Caco-2 (cell line): ENCODE data around the gene RBFOX1. TPM values are rescaled to one million over a fixed set of nuclear protein-coding genes. Genes with fewer than 3 reads are reported as not detected.

Source experiments
- BruUV-seq: library from RNA; stranded (reverse); fragments of 400-500 nt; replicated peaks from 2 replicates; lab custom pipeline; 2021; lab: Mats Ljungman, UMichigan
- CTCF ChIA-PET: fragments of 300-600 bp; sonication (Branson Sonifier 250); formaldehyde crosslinking; loops from one replicate; lab custom pipeline; 2022; ENCODE audit warnings: antibody characterized with exemption; lab: Charles Lee
- POLR2A ChIA-PET: fragments of 300-600 bp; sonication (Branson Sonifier 250); formaldehyde crosslinking; loops from one replicate; lab custom pipeline; 2022; ENCODE audit warnings: antibody characterized with exemption; lab: Charles Lee
- DNase-seq, 2 experiments: peaks; one replicate each; pipeline versions ENCODE4 v3.0.0 to v3.0.0-alpha.2; 2020 to 2022
- H3K27me3 ChIP-seq: replicated peaks from 2 replicates; pipeline ENCODE4 v1.6.0; 2011; ENCODE audit warnings: low read length; ENCODE audit not compliant: control insufficient read depth, insufficient read depth
- H3K36me3 ChIP-seq: 2 replicates; pipeline ENCODE4 v1.5.1; 2011; ENCODE audit warnings: low read length; ENCODE audit not compliant: control insufficient read depth, insufficient read depth
- H3K4me1 ChIP-seq: fragments of 250-450 bp; sonication (Bioruptor Pico); 2 replicates; pipeline ENCODE4 v1.5.1; 2020; ENCODE audit warnings: mild to moderate bottlenecking
- H3K4me3 ChIP-seq: 2 replicates; pipeline ENCODE4 v1.5.1; 2011; ENCODE audit warnings: low read depth, mild to moderate bottlenecking, control low read depth, low read length
- H3K9me3 ChIP-seq: fragments of 250-450 bp; sonication (Bioruptor Pico); 2 replicates; pipeline ENCODE4 v1.5.1; 2020; ENCODE audit warnings: mild to moderate bottlenecking, moderate library complexity
- H3K27ac Mint-ChIP-seq: one replicate; pipeline ENCODE4 v1.8.0; 2022; ENCODE audit warnings: mixed read lengths; ENCODE audit not compliant: unreplicated experiment
- H3K27me3 Mint-ChIP-seq: one replicate; pipeline ENCODE4 v1.8.0; 2022; ENCODE audit warnings: mixed read lengths; ENCODE audit not compliant: insufficient read depth, unreplicated experiment
- H3K36me3 Mint-ChIP-seq: one replicate; pipeline ENCODE4 v1.8.0; 2022; ENCODE audit warnings: mild to moderate bottlenecking, mixed read lengths; ENCODE audit not compliant: insufficient read depth, unreplicated experiment
- H3K4me1 Mint-ChIP-seq: one replicate; pipeline ENCODE4 v1.8.0; 2022; ENCODE audit warnings: low read depth, mixed read lengths; ENCODE audit not compliant: unreplicated experiment
- H3K4me3 Mint-ChIP-seq: one replicate; pipeline ENCODE4 v1.8.0; 2022; ENCODE audit warnings: mild to moderate bottlenecking, moderate library complexity, mixed read lengths; ENCODE audit not compliant: unreplicated experiment
- H3K9me3 Mint-ChIP-seq: one replicate; pipeline ENCODE4 v1.8.0; 2022; ENCODE audit warnings: mixed read lengths; ENCODE audit not compliant: unreplicated experiment
- intact Hi-C: fragments of 100-400 bp; cut with micrococcal nuclease; formaldehyde crosslinking; loops from one replicate; pipeline ENCODE4 v1.10.0; 2022; ENCODE audit not compliant: unreplicated experiment
- total RNA-seq: library from RNA; stranded (reverse); gene quantifications from 2 replicates; pipeline ENCODE4 v1.2.3, GENCODE V29; 2022
- TF ChIP-seq, protein P1 (sequence below), 2 experiments: fragments of 200-600 bp in 1 of 2; IDR thresholded peaks; 1 replicate in 1 of 2; 2 replicates in 1 of 2; pipeline versions ENCODE4 v1.5.1 to v1.8.0; 2011 to 2022; ENCODE audit warnings: antibody characterized with exemption in 1 of 2, control low read depth in 1 of 2, inconsistent platforms in 1 of 2, low read depth in 1 of 2, low read length in 1 of 2, mild to moderate bottlenecking in 1 of 2, moderate library complexity in 1 of 2; ENCODE audit not compliant: insufficient read depth in 1 of 2, severe bottlenecking in 1 of 2, unreplicated experiment in 1 of 2

RBFOX1 gene
- total RNA-seq, 1 experiment from 2014 or later = 0.91 TPM

DNA sequence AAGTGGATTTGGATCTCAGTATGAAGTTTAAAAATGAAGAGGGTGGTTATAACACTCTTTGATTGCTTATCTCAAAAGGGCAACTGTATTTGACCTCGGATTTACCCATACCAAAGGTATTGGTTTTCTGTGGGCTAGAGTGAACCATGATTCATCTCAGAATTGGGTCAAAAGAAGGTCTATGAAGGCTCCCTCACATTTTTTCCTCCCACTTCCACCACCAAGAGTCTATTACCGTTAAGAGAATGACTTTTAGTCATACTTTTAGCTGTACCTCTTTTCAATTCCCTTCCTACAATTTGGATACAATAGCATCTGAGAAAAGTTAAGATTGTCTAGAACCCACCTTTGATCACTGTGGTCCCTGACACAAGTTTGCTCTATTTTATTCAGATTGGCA is 280.9 kb downstream of the RBFOX1 start:
- POLR2A ChIA-PET = no interaction called here
- Histone ChIP-seq H3K27me3 (no peaks in the 10 kb centered on the region), H3K4me3 (no peak overlapping the region), H3K36me3 (no peaks in the 10 kb centered on the region), H3K4me1 (peaks cover 5% of the 10 kb centered on the region; the same call in 1 of the 2 replicates), H3K9me3 (no peaks in the 10 kb centered on the region)
- intact Hi-C loops = no loop called here
- no peaks in the 10 kb centered on the region for H3K27me3 Mint-ChIP-seq
- H3K4me3 Mint-ChIP-seq = no peak overlapping the region
- no TSS peak for BruUV-seq
- TF ChIP-seq, protein P1, sequence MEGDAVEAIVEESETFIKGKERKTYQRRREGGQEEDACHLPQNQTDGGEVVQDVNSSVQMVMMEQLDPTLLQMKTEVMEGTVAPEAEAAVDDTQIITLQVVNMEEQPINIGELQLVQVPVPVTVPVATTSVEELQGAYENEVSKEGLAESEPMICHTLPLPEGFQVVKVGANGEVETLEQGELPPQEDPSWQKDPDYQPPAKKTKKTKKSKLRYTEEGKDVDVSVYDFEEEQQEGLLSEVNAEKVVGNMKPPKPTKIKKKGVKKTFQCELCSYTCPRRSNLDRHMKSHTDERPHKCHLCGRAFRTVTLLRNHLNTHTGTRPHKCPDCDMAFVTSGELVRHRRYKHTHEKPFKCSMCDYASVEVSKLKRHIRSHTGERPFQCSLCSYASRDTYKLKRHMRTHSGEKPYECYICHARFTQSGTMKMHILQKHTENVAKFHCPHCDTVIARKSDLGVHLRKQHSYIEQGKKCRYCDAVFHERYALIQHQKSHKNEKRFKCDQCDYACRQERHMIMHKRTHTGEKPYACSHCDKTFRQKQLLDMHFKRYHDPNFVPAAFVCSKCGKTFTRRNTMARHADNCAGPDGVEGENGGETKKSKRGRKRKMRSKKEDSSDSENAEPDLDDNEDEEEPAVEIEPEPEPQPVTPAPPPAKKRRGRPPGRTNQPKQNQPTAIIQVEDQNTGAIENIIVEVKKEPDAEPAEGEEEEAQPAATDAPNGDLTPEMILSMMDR (IDR thresholded peaks at IDR 0.05; ENCODE audit: insufficient read depth in 1 of 2, low read depth in 1 of 2, low read length in 1 of 2, severe bottlenecking in 1 of 2, unreplicated experiment in 1 of 2) = no peak
- no peak for DNase-seq
- CTCF ChIA-PET = no interaction called here
- H3K36me3 Mint-ChIP-seq = no peaks in the 10 kb centered on the region
- H3K9me3 Mint-ChIP-seq = peaks cover 10% of the 10 kb centered on the region
- H3K4me1 Mint-ChIP-seq = no peaks in the 10 kb centered on the region
- H3K27ac Mint-ChIP-seq = no peak overlapping the region

DNA sequence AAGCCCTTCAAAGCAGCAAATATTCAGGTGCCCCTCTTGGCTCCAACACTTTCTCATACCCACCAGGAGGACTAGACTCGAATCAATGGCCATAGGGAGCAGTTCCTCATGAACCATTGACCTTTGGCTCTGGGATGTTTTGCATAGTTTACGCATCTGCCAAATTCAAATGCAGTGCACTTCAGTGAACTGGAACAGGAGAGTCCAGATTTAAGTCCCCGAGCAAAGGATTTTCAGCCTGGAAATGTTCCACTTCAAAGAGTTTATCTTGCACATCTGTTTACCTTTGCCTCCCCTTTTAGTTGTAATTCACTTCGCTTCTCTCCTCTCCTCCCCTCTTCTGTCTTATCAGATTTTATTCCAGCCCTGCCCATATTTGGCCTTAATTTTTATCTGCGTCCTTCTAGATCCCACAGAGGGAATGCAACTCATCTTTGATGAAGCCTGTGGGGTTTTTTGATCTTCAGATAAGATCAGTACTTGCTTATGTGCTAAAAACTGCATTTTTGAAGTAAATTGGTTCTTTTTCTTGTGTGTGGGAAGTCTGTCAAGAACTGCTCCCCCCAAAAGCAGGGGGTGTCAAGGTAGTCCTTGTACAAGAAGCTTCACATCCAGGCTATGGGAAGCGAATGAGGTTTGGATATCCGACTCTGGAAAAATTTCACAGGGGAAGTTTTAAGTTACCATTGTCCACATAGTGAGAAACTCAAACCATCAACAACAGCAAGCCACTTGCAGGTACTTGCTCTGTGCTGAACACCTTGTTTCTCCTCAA is 281.6 kb downstream of the RBFOX1 start:
- CTCF ChIA-PET = no interaction called here
- DNase-seq = no peak
- no peaks in the 10 kb centered on the region for H3K4me1 Mint-ChIP-seq

DNA sequence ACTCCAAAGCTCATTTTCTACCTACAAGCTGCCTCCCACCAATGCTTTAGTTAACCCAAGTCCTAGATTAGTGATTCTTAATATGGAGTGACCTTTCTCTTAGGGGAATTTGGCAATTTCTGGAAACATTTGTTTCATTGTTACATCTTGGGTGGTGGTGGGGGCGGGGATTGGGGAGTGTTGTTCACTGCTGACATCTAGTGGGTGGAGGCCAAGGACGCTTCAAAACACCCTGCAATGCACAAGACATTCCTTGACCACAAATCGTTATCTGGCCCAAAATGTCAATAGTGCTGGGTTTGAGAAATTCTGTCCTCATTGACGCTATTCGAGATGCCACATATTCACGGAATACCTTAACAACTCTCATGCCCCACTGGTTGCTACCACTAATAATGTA is 282.9 kb downstream of the RBFOX1 start:
- POLR2A ChIA-PET = no interaction called here
- no peaks in the 10 kb centered on the region for H3K4me1 Mint-ChIP-seq
- TF ChIP-seq, protein P1 (IDR thresholded peaks at IDR 0.05; ENCODE audit: insufficient read depth in 1 of 2, low read depth in 1 of 2, low read length in 1 of 2, severe bottlenecking in 1 of 2, unreplicated experiment in 1 of 2) = no peak
- H3K4me3 ChIP-seq = no peak overlapping the region
- no peaks in the 10 kb centered on the region for H3K27me3 ChIP-seq
- intact Hi-C loops = no loop called here
- no peaks in the 10 kb centered on the region for H3K27me3 Mint-ChIP-seq
- H3K36me3 ChIP-seq = no peaks in the 10 kb centered on the region
- no peak overlapping the region for H3K27ac Mint-ChIP-seq
- CTCF ChIA-PET = no interaction called here
- no peak overlapping the region for H3K4me3 Mint-ChIP-seq
- peaks cover 10% of the 10 kb centered on the region for H3K9me3 Mint-ChIP-seq
- BruUV-seq = no TSS peak
- no peak for DNase-seq
- peaks cover 5% of the 10 kb centered on the region; the same call in 1 of the 2 replicates for H3K4me1 ChIP-seq
- no peaks in the 10 kb centered on the region for H3K9me3 ChIP-seq
- H3K36me3 Mint-ChIP-seq = no peaks in the 10 kb centered on the region

More for the DNA sequence above, 281.6 kb downstream of the RBFOX1 start:
- Mint-ChIP-seq H3K36me3 (no peaks in the 10 kb centered on the region), H3K27me3 (no peaks in the 10 kb centered on the region), H3K9me3 (peaks cover 10% of the 10 kb centered on the region), H3K4me3 (no peak overlapping the region), H3K27ac (no peak overlapping the region)
- POLR2A ChIA-PET = no interaction called here
- H3K4me3 ChIP-seq = no peak overlapping the region
- peaks cover 5% of the 10 kb centered on the region; the same call in 1 of the 2 replicates for H3K4me1 ChIP-seq
- intact Hi-C loops = no loop called here
- no peaks in the 10 kb centered on the region for H3K36me3 ChIP-seq
- no peaks in the 10 kb centered on the region for H3K27me3 ChIP-seq
- TF ChIP-seq, protein P1 (IDR thresholded peaks at IDR 0.05; ENCODE audit: insufficient read depth in 1 of 2, low read depth in 1 of 2, low read length in 1 of 2, severe bottlenecking in 1 of 2, unreplicated experiment in 1 of 2) = no peak
- H3K9me3 ChIP-seq = no peaks in the 10 kb centered on the region
- no TSS peak for BruUV-seq
